ENCODE data around the gene GSK3B. TPM values are rescaled to one million over a fixed set of nuclear protein-coding genes. Genes with fewer than 3 reads are reported as not detected.

Gene GSK3B
- total RNA-seq, 3 donors from 2014 or later: 34.6 to 46.1 (median 42.0) TPM

GRCh38 chr3:120137548-120137947, 43.3 kb upstream of the GSK3B start:
- no peak for DNase-seq (ENCODE audit: low spot score in 2 of 2)
- no peak for TF ChIP-seq POLR2A (IDR thresholded peaks at IDR 0.05)
- TF ChIP-seq POLR2AphosphoS5 (IDR thresholded peaks at IDR 0.05): no peak
- TF ChIP-seq CTCF (IDR thresholded peaks at IDR 0.05): no peak
- intact Hi-C loops (cut with DNase I; ENCODE audit: low total_unique reads): no loop called here
- no peaks in the 10 kb centered on the region for H3K36me3 ChIP-seq
- H3K9me3 ChIP-seq: no peaks in the 10 kb centered on the region
- no peaks in the 10 kb centered on the region for H3K4me1 ChIP-seq
- no peaks in the 10 kb centered on the region for H3K27me3 ChIP-seq
- H3K4me3 ChIP-seq: no peak overlapping the region
- H3K27ac ChIP-seq: no peak overlapping the region

GRCh38 chr3:120130656-120131055, 36.4 kb upstream of the GSK3B start:
- H3K36me3 ChIP-seq: no peaks in the 10 kb centered on the region
- no peak for DNase-seq (ENCODE audit: low spot score in 2 of 2)
- H3K27me3 ChIP-seq: no peaks in the 10 kb centered on the region
- TF ChIP-seq CTCF (IDR thresholded peaks at IDR 0.05) (no peak), POLR2AphosphoS5 (IDR thresholded peaks at IDR 0.05) (no peak), POLR2A (IDR thresholded peaks at IDR 0.05) (no peak)
- no peak overlapping the region for H3K27ac ChIP-seq
- no peaks in the 10 kb centered on the region for H3K4me1 ChIP-seq
- H3K4me3 ChIP-seq: no peak overlapping the region
- intact Hi-C loops (cut with DNase I; ENCODE audit: low total_unique reads): no loop called here
- H3K9me3 ChIP-seq: no peaks in the 10 kb centered on the region

GRCh38 chr3:120129718-120130513, 35.7 kb upstream of the GSK3B start:
- intact Hi-C loops (cut with DNase I; ENCODE audit: low total_unique reads): no loop called here
- Histone ChIP-seq H3K4me1 (no peaks in the 10 kb centered on the region), H3K36me3 (no peaks in the 10 kb centered on the region), H3K9me3 (no peaks in the 10 kb centered on the region), H3K27me3 (no peaks in the 10 kb centered on the region), H3K4me3 (no peak overlapping the region), H3K27ac (no peak overlapping the region)
- DNase-seq (ENCODE audit: low spot score in 2 of 2): no peak
- TF ChIP-seq POLR2A (IDR thresholded peaks at IDR 0.05) (no peak), CTCF (IDR thresholded peaks at IDR 0.05) (no peak), POLR2AphosphoS5 (IDR thresholded peaks at IDR 0.05) (no peak)

DNA sequence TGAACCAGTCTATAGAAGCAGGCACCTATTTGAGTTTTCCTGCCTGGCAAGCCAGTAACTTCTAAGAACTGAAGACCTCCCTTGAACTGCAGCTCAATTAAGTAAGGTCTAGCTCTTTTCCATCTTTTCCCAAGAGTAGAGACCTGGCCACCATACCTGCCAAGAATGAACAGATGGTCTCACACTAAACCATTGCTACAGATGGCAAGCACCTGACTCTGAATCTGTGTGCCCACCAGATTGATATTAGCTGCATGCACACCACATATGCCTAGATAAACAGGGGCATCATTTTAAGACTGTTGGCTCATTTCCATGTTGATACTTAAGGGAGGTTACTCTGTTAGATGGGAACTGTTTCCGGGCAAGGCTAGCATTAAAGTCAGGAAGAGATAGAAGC, 34.8 kb upstream of the GSK3B start:
- no peak overlapping the region for H3K4me3 ChIP-seq
- DNase-seq (ENCODE audit: low spot score in 2 of 2): no peak
- no peaks in the 10 kb centered on the region for H3K27me3 ChIP-seq
- H3K36me3 ChIP-seq: no peaks in the 10 kb centered on the region
- no peaks in the 10 kb centered on the region for H3K9me3 ChIP-seq
- no peaks in the 10 kb centered on the region for H3K4me1 ChIP-seq
- intact Hi-C loops (cut with DNase I; ENCODE audit: low total_unique reads): no loop called here
- H3K27ac ChIP-seq: no peak overlapping the region
- no peak for TF ChIP-seq POLR2AphosphoS5 (IDR thresholded peaks at IDR 0.05)
- TF ChIP-seq CTCF (IDR thresholded peaks at IDR 0.05): no peak
- TF ChIP-seq POLR2A (IDR thresholded peaks at IDR 0.05): no peak

DNA sequence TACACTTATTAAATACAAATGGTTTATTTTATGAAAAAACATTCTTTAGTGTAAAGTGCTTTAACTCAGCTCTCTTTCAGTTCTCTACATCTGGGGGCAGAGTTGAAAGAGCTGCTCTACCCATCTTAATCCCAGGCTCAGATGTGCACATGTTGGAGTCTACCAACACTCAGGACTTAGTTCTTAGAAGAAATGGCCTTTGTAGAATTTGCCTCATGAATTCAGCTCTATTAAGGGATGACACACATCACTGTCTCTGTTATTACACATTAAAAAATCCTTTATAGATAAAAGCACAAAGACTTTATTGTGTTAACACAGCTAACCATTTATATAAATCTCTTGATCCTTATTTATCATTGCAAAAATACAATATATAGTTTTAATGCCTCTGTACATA, 31.7 kb upstream of the GSK3B start:
- H3K27ac ChIP-seq: no peak overlapping the region
- H3K4me3 ChIP-seq: no peak overlapping the region
- intact Hi-C loops (cut with DNase I; ENCODE audit: low total_unique reads): no loop called here
- DNase-seq (ENCODE audit: low spot score in 2 of 2): no peak
- no peaks in the 10 kb centered on the region for H3K9me3 ChIP-seq
- no peaks in the 10 kb centered on the region for H3K4me1 ChIP-seq
- no peak for TF ChIP-seq CTCF (IDR thresholded peaks at IDR 0.05)
- no peak for TF ChIP-seq POLR2AphosphoS5 (IDR thresholded peaks at IDR 0.05)
- TF ChIP-seq POLR2A (IDR thresholded peaks at IDR 0.05): no peak
- no peaks in the 10 kb centered on the region for H3K36me3 ChIP-seq
- no peaks in the 10 kb centered on the region for H3K27me3 ChIP-seq

Measured in breast epithelium (tissue), 4 donors.